GM12875 (cell line): ENCODE measurements around the gene SLC39A7.

Experiments
- H3K4me3 ChIP-seq: one replicate; pipeline ENCODE4 v1.5.1; 2011; ENCODE audit warnings: low read depth, low read length, control low read depth
- TF ChIP-seq, protein P1 (sequence below): IDR thresholded peaks from 2 replicates; pipeline ENCODE4 v1.5.1; 2011; ENCODE audit warnings: low read depth, mild to moderate bottlenecking, control low read depth, inconsistent platforms, low read length, moderate library complexity, borderline replicate concordance; ENCODE audit not compliant: insufficient read depth

The SLC39A7 gene

DNA sequence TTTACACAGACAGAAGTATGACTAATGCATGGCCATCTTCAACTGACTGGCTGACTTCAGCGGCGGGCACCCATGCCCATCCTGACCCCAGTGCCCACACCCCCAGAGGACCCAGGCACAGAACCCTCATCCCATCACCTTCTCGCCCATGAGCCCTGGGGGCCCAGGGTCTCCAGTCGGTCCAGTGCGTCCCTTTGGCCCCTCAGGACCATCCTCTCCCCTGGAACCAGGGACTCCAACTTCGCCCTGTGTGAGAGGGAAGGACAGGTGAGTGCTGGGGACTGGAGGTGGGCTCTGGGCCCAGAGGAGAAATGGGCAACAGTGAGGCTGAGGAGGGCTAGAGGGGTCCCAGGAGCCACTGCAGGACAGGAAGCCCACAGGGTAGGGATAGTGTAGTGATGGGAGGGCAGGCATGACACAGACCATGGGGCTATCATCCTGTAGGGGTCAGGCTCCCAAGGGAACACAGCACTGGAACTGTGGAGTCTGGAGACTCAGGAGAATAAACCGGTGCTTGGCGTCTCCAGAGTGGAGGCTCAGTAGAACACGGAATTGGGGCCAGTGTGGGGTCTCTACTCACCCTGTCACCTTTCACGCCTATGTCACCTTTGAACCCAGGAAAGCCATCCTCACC is 25.1 kb upstream of the SLC39A7 start:
- H3K4me3 ChIP-seq: no peak overlapping the region
- TF ChIP-seq, protein P1, sequence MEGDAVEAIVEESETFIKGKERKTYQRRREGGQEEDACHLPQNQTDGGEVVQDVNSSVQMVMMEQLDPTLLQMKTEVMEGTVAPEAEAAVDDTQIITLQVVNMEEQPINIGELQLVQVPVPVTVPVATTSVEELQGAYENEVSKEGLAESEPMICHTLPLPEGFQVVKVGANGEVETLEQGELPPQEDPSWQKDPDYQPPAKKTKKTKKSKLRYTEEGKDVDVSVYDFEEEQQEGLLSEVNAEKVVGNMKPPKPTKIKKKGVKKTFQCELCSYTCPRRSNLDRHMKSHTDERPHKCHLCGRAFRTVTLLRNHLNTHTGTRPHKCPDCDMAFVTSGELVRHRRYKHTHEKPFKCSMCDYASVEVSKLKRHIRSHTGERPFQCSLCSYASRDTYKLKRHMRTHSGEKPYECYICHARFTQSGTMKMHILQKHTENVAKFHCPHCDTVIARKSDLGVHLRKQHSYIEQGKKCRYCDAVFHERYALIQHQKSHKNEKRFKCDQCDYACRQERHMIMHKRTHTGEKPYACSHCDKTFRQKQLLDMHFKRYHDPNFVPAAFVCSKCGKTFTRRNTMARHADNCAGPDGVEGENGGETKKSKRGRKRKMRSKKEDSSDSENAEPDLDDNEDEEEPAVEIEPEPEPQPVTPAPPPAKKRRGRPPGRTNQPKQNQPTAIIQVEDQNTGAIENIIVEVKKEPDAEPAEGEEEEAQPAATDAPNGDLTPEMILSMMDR: no peak

DNA sequence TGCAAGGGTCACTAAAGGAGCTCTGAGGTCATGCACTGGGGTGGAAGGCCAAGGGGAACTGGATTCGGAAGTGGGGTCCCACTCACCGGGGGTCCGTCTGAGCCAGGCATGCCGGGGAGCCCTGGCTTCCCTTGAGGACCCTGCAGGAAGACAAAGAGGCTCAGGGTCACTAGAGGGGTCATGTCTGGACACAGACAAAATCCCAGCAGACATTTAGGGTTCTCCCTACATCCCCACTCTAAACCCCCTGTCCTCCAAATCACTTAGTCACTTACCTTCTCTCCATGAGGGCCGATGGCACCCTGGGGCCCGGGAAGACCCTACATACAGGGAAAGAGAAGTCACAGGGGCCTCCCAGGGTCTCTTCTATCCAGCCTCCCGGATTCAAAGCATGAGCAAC is 23.8 kb upstream of the SLC39A7 start:
- H3K4me3 ChIP-seq: no peak overlapping the region
- TF ChIP-seq, protein P1: no peak

DNA sequence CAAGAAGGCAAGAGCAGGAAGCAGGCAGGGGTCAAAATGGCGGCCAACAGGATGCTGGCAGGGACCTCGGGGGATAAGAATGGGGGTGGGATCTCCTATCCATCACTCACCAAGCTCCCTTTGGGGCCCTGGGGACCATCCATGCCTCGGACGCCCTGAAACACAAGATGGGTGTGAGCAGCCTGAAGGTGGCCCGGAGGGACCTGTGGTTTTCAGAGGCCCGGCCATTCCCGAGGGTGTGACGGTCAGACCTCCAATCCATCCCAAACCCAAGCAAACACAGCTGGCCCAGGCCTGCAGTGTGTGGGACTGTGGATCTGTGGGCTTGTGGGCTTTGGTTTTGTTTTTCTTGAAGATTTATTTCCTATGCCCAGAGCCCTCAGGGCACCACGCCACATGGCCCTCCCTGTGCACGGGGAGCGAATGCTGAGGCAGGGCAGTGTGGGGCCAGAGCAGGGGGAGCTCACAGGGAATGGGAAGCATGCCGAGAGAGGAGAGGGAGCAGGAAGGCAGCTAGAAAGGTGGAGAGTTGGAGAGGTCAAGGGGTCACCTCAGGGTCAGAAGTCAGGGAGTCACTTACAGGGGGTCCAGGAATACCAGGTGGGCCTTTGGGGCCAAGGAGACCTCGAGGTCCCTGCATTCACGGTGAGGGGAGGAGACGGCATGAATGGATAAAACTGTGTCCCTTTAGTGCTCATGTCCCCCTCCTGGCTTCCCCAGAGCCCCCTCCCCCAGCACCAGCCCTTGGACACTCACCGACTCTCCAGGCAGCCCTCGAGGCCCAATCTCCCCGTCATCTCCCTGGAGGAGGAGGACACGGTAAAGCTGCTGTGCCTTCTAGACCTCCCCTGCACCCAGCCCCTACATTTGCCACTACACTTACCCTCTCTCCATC is 22.9 kb upstream of the SLC39A7 start:
- H3K4me3 ChIP-seq: no peak overlapping the region
- TF ChIP-seq, protein P1: no peak

DNA sequence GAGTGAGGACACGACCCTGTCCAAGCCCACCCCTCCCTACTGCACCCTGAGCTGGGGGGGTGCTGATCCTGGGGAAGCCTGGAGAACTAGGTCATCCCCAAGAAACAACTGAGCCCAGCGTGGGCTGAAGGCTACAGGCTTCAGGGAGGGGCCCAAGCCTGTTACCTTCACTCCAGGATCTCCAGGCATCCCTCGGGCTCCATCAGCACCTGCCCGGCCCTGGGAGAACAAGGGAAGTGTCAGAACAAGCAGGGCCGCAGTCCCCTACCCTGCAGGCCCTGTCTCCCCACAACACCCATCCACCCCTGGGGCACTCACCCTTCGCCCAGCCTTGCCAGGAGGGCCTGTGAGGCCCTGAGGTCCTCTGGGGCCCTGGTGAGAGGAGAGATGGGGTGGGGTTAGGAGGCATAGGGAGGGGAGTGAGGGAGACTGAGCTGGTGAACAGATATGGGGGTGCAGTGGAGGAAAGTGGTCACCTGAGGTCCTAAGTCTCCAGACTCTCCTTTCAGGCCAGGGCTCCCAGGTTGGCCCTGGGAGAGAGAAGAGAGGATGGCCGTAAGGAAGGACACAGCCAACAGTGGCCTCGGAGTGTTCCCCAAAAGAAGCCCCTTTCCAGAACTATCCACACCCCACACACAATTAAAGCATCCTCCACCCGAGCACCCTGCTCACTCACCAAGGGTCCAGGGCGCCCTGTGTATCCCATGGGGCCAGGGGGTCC is 21.8 kb upstream of the SLC39A7 start:
- TF ChIP-seq, protein P1: no peak
- no peak overlapping the region for H3K4me3 ChIP-seq

DNA sequence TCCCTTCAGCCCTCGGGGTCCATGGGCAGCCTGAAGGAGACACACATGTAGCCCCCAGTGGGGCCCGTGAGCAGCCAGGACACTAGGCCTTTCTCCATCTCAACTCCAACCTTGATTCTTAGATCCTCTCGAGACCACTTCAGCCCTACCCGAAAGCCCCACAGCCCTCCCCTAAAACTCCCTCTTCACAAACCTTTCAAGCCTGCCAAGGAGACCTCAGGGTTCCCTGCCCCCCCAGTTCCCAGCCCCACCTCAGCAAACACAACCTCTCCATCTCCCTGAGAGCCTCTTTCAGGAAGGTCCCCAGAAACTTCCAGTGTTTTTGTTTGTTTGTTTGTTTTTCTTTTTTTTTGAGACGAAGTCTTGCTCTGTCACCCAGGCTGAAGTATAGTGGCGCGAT is 19.5 kb upstream of the SLC39A7 start:
- no peak overlapping the region for H3K4me3 ChIP-seq
- TF ChIP-seq, protein P1: no peak

DNA sequence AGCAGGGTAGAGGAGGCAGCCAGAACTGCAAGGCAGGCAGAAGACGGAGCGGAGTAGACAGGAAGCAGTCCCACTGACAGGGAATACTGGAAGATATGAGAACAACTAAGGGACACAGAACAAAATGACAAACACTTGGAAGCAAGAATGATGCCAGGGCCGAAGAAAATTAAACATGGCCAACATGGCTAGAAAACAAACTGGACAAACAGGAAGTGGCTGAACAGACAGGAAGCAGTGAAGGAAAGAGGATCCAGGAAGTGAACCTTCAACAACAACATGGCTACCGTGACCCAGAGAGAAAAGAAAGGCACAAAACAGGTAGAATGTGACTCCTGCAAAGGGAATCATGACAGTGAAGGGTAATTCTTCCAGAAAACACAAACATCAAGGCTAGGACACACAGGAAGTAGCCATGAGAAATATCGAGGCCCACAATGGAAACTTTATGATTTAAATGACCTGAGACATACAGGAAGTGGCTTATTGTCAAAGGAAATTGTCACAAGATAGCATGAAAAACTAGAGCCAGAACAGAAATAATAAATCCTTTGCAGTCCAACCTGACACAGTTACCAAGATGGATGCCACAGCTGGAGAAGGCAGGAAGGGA is 17.5 kb upstream of the SLC39A7 start:
- no peak overlapping the region for H3K4me3 ChIP-seq
- TF ChIP-seq, protein P1: no peak
